Kidney epithelial cell (primary cell): ENCODE data around the gene KIAA0825. TPM values are rescaled to one million over a fixed set of nuclear protein-coding genes. Genes with fewer than 3 reads are reported as not detected.

Source experiments
- DNase-seq: peaks from one replicate; pipeline ENCODE4 v3.0.0-alpha.2; 2010; ENCODE audit warnings: low read depth
- H3K27me3 ChIP-seq: 2 replicates; pipeline ENCODE4 v1.6.0; 2011; ENCODE audit warnings: low read length; ENCODE audit not compliant: control insufficient read depth, insufficient read depth
- H3K36me3 ChIP-seq: 2 replicates; pipeline ENCODE4 v1.5.1; 2011; ENCODE audit warnings: low read length; ENCODE audit not compliant: control insufficient read depth, insufficient read depth
- H3K4me3 ChIP-seq: 2 replicates; pipeline ENCODE4 v1.5.1; 2011; ENCODE audit warnings: low read depth, mild to moderate bottlenecking, control low read depth, low read length
- total RNA-seq: library from RNA; depleted of rRNA; stranded (reverse); fragments of >200 nt; gene quantifications from 2 replicates; pipeline ENCODE4 v1.2.3, GENCODE V29; 2015
- TF ChIP-seq, protein P1 (sequence below): IDR thresholded peaks from 2 replicates; pipeline ENCODE4 v1.5.1; 2011; ENCODE audit warnings: mild to moderate bottlenecking, moderate library complexity, low read length, control low read depth, inconsistent platforms; ENCODE audit not compliant: insufficient read depth, poor library complexity, severe bottlenecking

KIAA0825 gene
- total RNA-seq, 1 donor from 2014 or later, result 2.7 TPM

DNA sequence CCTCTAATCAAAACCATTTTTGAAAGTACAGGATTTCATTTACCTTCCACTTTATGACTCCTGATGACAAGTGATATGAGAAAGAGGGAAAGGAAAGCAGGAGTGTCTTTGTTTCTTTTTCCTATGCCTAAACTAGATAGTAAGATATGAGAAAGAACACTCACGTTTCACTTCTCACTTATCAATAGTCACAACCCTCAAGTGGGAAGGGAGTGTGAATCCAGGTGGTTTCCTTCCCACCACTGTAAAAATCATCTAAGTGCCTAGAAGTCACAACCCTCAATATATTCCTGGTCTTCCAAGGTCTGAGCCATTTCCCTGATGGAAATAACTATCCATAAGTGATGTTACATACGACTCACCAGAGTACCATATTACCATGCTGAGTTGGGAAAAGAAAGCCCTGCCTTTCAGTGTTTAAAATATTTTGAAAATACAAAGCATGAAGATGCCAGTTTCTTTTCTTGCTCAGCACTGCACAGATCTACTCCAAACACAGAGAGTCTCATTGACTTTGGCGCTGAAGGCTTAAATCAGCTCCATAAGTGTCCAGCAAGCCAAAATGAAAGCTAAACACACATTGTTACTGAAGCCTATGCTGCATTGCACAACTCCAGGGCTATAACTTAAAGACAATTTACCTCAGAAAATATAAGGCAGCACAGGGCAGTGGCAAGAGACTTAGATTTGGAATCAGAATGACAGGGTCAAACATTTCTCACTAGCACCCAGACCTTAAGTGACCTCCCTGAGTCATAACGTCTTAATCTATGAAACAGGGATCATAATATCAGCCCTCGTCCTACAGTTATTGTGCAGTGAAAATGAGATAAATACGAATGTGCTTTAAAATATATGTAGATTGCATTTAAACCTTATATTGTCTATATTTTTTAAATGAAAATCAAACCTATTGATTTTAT, 301.2 kb downstream of the KIAA0825 start:
- TF ChIP-seq, protein P1, sequence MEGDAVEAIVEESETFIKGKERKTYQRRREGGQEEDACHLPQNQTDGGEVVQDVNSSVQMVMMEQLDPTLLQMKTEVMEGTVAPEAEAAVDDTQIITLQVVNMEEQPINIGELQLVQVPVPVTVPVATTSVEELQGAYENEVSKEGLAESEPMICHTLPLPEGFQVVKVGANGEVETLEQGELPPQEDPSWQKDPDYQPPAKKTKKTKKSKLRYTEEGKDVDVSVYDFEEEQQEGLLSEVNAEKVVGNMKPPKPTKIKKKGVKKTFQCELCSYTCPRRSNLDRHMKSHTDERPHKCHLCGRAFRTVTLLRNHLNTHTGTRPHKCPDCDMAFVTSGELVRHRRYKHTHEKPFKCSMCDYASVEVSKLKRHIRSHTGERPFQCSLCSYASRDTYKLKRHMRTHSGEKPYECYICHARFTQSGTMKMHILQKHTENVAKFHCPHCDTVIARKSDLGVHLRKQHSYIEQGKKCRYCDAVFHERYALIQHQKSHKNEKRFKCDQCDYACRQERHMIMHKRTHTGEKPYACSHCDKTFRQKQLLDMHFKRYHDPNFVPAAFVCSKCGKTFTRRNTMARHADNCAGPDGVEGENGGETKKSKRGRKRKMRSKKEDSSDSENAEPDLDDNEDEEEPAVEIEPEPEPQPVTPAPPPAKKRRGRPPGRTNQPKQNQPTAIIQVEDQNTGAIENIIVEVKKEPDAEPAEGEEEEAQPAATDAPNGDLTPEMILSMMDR, result no peak
- DNase-seq, result no peak
- Histone ChIP-seq H3K27me3 (no peaks in the 10 kb centered on the region), H3K4me3 (no peak overlapping the region), H3K36me3 (no peaks in the 10 kb centered on the region)

DNA sequence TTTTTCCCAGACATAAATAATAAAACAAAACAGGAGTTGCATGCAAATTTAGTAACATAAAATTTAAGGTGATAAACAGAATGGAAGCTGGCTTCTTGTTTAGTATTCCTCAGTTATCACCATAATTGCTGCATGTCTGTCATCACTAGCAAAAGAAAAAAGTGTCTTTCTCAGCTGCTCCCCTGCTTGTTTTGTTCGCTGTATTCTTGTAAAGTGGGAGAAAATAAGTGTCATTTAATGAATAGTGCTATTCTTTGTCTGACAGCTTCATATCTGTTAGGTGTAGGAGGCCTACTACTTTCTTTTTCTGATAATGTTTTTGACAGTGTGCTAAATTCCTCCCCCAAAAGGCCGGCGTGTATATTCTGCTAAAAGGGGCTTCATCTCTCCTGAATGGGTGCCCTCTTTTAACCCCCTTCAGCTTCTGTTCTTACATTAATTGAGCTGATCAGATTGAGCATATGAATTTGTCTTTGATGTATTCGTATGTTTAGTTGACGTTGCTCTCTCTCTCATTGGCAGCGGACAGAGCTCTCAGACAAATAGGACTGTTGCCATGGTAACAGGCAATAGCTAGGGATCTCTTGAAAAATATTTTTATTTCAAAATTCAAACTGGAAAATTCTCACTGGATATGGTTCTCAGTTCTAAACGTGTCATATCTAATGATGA, 303.8 kb downstream of the KIAA0825 start:
- no peaks in the 10 kb centered on the region for H3K27me3 ChIP-seq
- DNase-seq, result no peak
- TF ChIP-seq, protein P1, result no peak
- no peak overlapping the region for H3K4me3 ChIP-seq
- H3K36me3 ChIP-seq, result no peaks in the 10 kb centered on the region

DNA sequence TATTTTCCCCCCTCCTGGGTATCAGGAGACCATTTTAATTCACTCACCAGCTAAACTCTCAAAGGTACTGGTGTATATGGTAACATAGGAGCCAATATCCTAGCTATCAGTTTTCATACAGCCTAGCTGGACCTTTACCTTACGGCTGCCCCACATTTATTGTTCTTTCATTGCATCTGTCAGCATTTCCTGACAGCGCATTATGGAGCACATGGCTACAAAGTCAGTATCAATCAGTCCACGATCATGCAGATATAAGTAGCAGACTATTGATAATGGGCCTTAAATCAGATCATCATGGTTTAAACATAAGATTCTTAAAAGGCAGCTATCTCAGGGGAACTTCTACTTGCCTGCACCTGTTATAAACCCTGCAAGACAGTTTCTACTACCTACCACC, 304.7 kb downstream of the KIAA0825 start:
- H3K27me3 ChIP-seq, result no peaks in the 10 kb centered on the region
- H3K36me3 ChIP-seq, result no peaks in the 10 kb centered on the region
- no peak overlapping the region for H3K4me3 ChIP-seq
- TF ChIP-seq, protein P1, result no peak
- no peak for DNase-seq

DNA sequence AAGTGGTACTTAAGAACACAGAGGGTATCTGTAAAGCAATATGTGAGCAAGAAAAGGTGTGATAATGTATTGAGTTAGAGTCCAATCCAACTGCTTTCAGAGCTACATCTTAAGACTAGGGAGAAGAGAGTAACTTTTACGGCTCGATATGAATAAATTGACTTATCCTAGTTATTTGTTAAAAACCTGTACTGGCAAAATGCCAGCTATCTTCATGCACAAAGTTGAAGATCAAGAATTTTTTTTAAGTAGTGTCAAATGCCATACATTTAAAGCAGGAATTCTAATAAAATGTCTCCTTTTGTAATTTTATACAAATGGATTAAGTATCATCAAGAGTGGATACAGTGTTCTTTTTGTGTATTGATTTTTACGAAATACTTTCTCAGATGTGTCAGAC, 305.2 kb downstream of the KIAA0825 start:
- TF ChIP-seq, protein P1, result no peak
- H3K36me3 ChIP-seq, result no peaks in the 10 kb centered on the region
- no peak for DNase-seq

DNA sequence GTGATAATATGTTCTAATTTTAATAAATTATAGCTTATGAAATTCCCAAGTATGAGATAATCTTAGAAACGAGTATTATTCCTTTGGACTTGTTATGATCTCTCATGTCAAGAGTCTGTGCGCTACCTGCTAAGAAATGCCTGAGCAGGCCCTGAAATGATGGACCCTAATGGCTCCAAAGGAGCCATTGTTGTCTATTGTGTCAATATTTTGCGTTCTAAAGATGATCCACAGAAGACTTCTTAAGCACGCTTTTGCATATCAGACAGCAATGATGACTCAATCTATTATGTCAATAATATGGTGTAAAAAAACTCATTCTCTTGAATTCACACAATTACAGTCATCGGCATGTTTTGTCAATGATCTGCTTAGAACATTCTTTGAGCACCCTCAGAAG, 306.1 kb downstream of the KIAA0825 start:
- H3K4me3 ChIP-seq, result no peak overlapping the region
- H3K36me3 ChIP-seq, result no peaks in the 10 kb centered on the region
- no peak for DNase-seq
- TF ChIP-seq, protein P1, result no peak
- no peaks in the 10 kb centered on the region for H3K27me3 ChIP-seq

More for the DNA sequence above, 305.2 kb downstream of the KIAA0825 start:
- Histone ChIP-seq H3K27me3 (no peaks in the 10 kb centered on the region), H3K4me3 (no peak overlapping the region)
